PC-9 (cell line): ENCODE data around the gene EPC2.

Experiments
- EZH2 ChIP-seq: fragments of 200-600 bp; sonication (generic); IDR thresholded peaks from 2 replicates; pipeline ENCODE4 v1.8.0; 2017; ENCODE audit warnings: antibody characterized with exemption, low read depth
- TF ChIP-seq, protein P1 (sequence below): fragments of 200-600 bp; sonication (generic); conservative IDR thresholded peaks from 2 replicates; pipeline ENCODE4 v1.6.1; 2017; ENCODE audit warnings: mixed run types, antibody characterized with exemption, mild to moderate bottlenecking, moderate library complexity

DNA sequence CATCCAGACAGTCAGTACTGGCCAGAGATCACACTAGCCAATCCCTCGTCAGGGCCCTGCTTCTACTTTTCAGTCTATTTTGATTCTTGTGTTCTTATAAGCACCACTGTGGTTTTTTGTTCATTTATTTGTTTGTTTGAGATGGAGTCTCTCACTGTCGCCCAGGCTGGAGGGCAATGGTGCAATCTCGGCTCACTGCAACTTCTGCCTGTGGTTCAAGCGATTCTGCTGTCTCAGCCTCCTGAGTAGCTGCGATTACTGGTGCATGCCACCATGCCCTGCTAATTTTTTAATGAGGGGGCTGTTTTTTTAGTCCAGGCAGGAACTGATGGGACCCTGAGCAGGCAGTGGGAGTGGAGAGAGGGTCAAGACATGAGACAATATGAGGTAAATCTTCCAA, 165.5 kb downstream of the EPC2 start:
- no peak for TF ChIP-seq EZH2
- TF ChIP-seq, protein P1, sequence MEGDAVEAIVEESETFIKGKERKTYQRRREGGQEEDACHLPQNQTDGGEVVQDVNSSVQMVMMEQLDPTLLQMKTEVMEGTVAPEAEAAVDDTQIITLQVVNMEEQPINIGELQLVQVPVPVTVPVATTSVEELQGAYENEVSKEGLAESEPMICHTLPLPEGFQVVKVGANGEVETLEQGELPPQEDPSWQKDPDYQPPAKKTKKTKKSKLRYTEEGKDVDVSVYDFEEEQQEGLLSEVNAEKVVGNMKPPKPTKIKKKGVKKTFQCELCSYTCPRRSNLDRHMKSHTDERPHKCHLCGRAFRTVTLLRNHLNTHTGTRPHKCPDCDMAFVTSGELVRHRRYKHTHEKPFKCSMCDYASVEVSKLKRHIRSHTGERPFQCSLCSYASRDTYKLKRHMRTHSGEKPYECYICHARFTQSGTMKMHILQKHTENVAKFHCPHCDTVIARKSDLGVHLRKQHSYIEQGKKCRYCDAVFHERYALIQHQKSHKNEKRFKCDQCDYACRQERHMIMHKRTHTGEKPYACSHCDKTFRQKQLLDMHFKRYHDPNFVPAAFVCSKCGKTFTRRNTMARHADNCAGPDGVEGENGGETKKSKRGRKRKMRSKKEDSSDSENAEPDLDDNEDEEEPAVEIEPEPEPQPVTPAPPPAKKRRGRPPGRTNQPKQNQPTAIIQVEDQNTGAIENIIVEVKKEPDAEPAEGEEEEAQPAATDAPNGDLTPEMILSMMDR: no peak
